ENCODE data around the gene GPR142.
A peak's percentile ranks its signal among the peaks of the same experiment; 100 is the strongest.

GPR142 gene

GRCh38 chr17:74328487-74328886 lies 38.8 kb upstream of the GPR142 start:
- Histone ChIP-seq H3K4me3 (ENCODE audit: low read depth, low read length) (no peak overlapping the region), H3K27ac (ENCODE audit: extremely low read depth, low read depth, low read length) (no peak overlapping the region), H3K4me1 (ENCODE audit: control insufficient read depth, insufficient read depth, low read length) (no peaks in the 10 kb centered on the region), H3K36me3 (ENCODE audit: control insufficient read depth in 2 of 2, insufficient read depth in 1 of 2, low read length in 2 of 2) (no peaks in the 10 kb centered on the region), H3K9me3 (ENCODE audit: control insufficient read depth, insufficient read depth, low read depth, low read length) (no peaks in the 10 kb centered on the region)
- TF ChIP-seq ZNF202 (tag by site-specific recombination; IDR thresholded peaks at IDR 0.05; ENCODE audit: borderline replicate concordance) = no peak
- TF ChIP-seq ZNF423 (tag by site-specific recombination; IDR thresholded peaks at IDR 0.05) = no peak
- TF ChIP-seq ZNF132 (tag by site-specific recombination; IDR thresholded peaks at IDR 0.05; ENCODE audit: borderline replicate concordance) = no peak
- 0 out of 2 replicates have a peak, but pooled peaks have one; percentile 19 for TF ChIP-seq ATF2 (tag by site-specific recombination; IDR thresholded peaks at IDR 0.05; ENCODE audit: low read depth)
- ChIA-PET CTCF (interaction anchor here (1.1 to 1.6 kb wide), 3 partner anchors 24 to 40 kb away, joined by 3 to 6 read pairs (median 3); partner anchors contain the start of gene BTBD17), POLR2A (no interaction called here)

- no peaks in the 10 kb centered on the region for H3K4me1 ChIP-seq (ENCODE audit: control insufficient read depth, insufficient read depth, low read length)
- no peak overlapping the region for H3K4me3 ChIP-seq (ENCODE audit: low read depth, low read length)
- no peaks in the 10 kb centered on the region for H3K9me3 ChIP-seq (ENCODE audit: control insufficient read depth, insufficient read depth, low read depth, low read length)
- no peak for TF ChIP-seq MZF1 (tag by site-specific recombination; IDR thresholded peaks at IDR 0.05; ENCODE audit: borderline replicate concordance)
- peak; percentile 93 for TF ChIP-seq ZNF623 (tag by site-specific recombination; IDR thresholded peaks at IDR 0.05)
- ChIA-PET CTCF (interaction anchor here (1.6 kb wide), 2 partner anchors 32 to 39 kb away, joined by 3 to 6 read pairs; partner anchors contain the start of gene BTBD17), POLR2A (interaction anchor here (0.7 kb wide), 1 partner anchor 26 kb away, joined by 3 read pairs; no protein-coding TSS in a partner anchor)
- no peak overlapping the region for H3K27ac ChIP-seq (ENCODE audit: extremely low read depth, low read depth, low read length)
- H3K36me3 ChIP-seq (ENCODE audit: control insufficient read depth in 2 of 2, insufficient read depth in 1 of 2, low read length in 2 of 2) = no peaks in the 10 kb centered on the region
Measured at GRCh38 chr17:74329378-74329777, 37.9 kb upstream of the GPR142 start.

GRCh38 chr17:74330446-74330845 lies 36.9 kb upstream of the GPR142 start:
- no peak overlapping the region for H3K27ac ChIP-seq (ENCODE audit: extremely low read depth, low read depth, low read length)
- no peak overlapping the region for H3K4me3 ChIP-seq (ENCODE audit: low read depth, low read length)
- no peaks in the 10 kb centered on the region for H3K36me3 ChIP-seq (ENCODE audit: control insufficient read depth in 2 of 2, insufficient read depth in 1 of 2, low read length in 2 of 2)
- H3K4me1 ChIP-seq (ENCODE audit: control insufficient read depth, insufficient read depth, low read length) = no peaks in the 10 kb centered on the region
- H3K9me3 ChIP-seq (ENCODE audit: control insufficient read depth, insufficient read depth, low read depth, low read length) = no peaks in the 10 kb centered on the region
- no peak for TF ChIP-seq ZNF707 (tag by site-specific recombination; IDR thresholded peaks at IDR 0.05)
- TF ChIP-seq ZNF302 (tag by site-specific recombination; IDR thresholded peaks at IDR 0.05; ENCODE audit: low read depth) = no peak
- TF ChIP-seq YY2 (tag by site-specific recombination; IDR thresholded peaks at IDR 0.05) = no peak
- no peak for TF ChIP-seq SCRT1 (tag by site-specific recombination; IDR thresholded peaks at IDR 0.05; ENCODE audit: borderline replicate concordance)
- TF ChIP-seq BCL11A (tag by site-specific recombination; IDR thresholded peaks at IDR 0.05; ENCODE audit: low read depth) = no peak
- no peak for TF ChIP-seq PRDM4 (tag by site-specific recombination; IDR thresholded peaks at IDR 0.05)
- TF ChIP-seq ZNF645 (tag by site-specific recombination; IDR thresholded peaks at IDR 0.05) = no peak
- no peak for TF ChIP-seq ZNF48 (tag by site-specific recombination; IDR thresholded peaks at IDR 0.05)
- POLR2A ChIA-PET = no interaction called here
- CTCF ChIA-PET = interaction anchor here (0.6 to 1.2 kb wide), 2 partner anchors 30 to 50 kb away, joined by 4 read pairs; no protein-coding TSS in a partner anchor
